SH-SY5Y (cell line): ENCODE data around the gene SLC6A13.

Experiments used
- GATA2 ChIP-seq: IDR thresholded peaks from 2 replicates; pipeline ENCODE4 v1.6.1; 2011; ENCODE audit warnings: mild to moderate bottlenecking, low read depth, low read length
- GATA3 ChIP-seq: IDR thresholded peaks from 2 replicates; pipeline ENCODE4 v1.6.1; 2011; ENCODE audit warnings: low read depth, mild to moderate bottlenecking, low read length, moderate library complexity

GRCh38 chr12:220491-220890 is 42.1 kb downstream of the SLC6A13 start:
- no peak for TF ChIP-seq GATA3
- TF ChIP-seq GATA2 = no peak
